ENCODE results near the gene B3GALT5. TPM values are rescaled to one million over a fixed set of nuclear protein-coding genes. Genes with fewer than 3 reads are reported as not detected.
A peak's percentile ranks its signal among the peaks of the same experiment; 100 is the strongest.

The B3GALT5 gene
- total RNA-seq, 1 experiment from 2014 or later: 1.5 TPM

- no peaks in the 10 kb centered on the region for H3K9me2 ChIP-seq (replicated peaks; ENCODE audit: low read length)
- H3F3A ChIP-seq (ENCODE audit: low read length, unreplicated experiment): no peaks in the 10 kb centered on the region
- H3K27ac ChIP-seq (ENCODE audit: low read length): no peak overlapping the region
- no peak overlapping the region for H3K9ac ChIP-seq (ENCODE audit: low read length)
- H3K36me3 ChIP-seq (ENCODE audit: low read depth, low read length): no peaks in the 10 kb centered on the region
- H3K4me3 ChIP-seq (ENCODE audit: low read length): no peak overlapping the region
- ChIA-PET CTCF (no interaction called here), POLR2A (ENCODE audit: unreplicated experiment) (no interaction called here)
- no peaks in the 10 kb centered on the region for H3K4me1 ChIP-seq (ENCODE audit: insufficient read depth, low read length)
- intact Hi-C loops (cut with micrococcal nuclease): no loop called here
- no peak overlapping the region for H2AFZ ChIP-seq (ENCODE audit: low read length)
- DNase-seq: no peak
- no peaks in the 10 kb centered on the region for H4K20me1 ChIP-seq (ENCODE audit: low read length)
- BruUV-seq (replicated peaks): no TSS peak
- H3K27me3 ChIP-seq (ENCODE audit: low read length): no peaks in the 10 kb centered on the region
- TF ChIP-seq EZH2 (IDR thresholded peaks at IDR 0.05; ENCODE audit: low read length, unreplicated experiment) (no peak), EZH2phosphoT487 (IDR thresholded peaks at IDR 0.05; ENCODE audit: borderline replicate concordance, low read length) (no peak), CTCF (conservative IDR thresholded peaks at IDR 0.05; ENCODE audit: low read depth, low read length) (no peak)
- H3K9me3 ChIP-seq (ENCODE audit: low read length): peaks cover 5% of the 10 kb centered on the region; the same call in 1 of the 2 replicates
- H3K4me2 ChIP-seq (ENCODE audit: low read length): no peak overlapping the region
- H3K79me2 ChIP-seq (ENCODE audit: low read length): no peaks in the 10 kb centered on the region
- no peak for ATAC-seq
Observed at GRCh38 chr21:39587376-39587775, 25.4 kb upstream of the B3GALT5 start.

DNA sequence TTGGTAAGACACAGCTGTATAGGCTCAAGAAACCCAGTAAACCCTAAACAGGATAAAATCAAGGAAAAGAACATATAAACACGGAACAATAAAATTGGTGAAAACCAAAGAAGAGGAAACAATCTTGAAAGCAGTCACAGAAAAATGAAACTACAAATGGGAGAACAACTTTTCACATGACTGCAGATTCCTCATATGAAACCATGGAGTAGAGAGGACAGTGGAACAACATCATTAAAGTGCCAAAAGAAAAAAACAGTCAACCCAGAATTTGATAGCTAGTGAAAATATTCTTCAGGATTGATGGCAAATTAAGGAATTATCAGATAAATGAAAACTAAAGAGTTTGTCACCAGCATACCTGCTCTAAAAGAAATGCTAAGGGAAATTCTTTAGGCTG lies 23.9 kb upstream of the B3GALT5 start:
- H3F3A ChIP-seq (ENCODE audit: low read length, unreplicated experiment): no peaks in the 10 kb centered on the region
- no TSS peak for BruUV-seq (replicated peaks)
- ChIA-PET CTCF (no interaction called here), POLR2A (ENCODE audit: unreplicated experiment) (no interaction called here)
- no peaks in the 10 kb centered on the region for H3K27me3 ChIP-seq (ENCODE audit: low read length)
- peaks cover 5% of the 10 kb centered on the region; the same call in 1 of the 2 replicates for H3K9me3 ChIP-seq (ENCODE audit: low read length)
- DNase-seq (no peak), ATAC-seq (no peak)
- no peak overlapping the region for H3K27ac ChIP-seq (ENCODE audit: low read length)
- H3K79me2 ChIP-seq (ENCODE audit: low read length): no peaks in the 10 kb centered on the region
- H3K4me3 ChIP-seq (ENCODE audit: low read length): no peak overlapping the region
- no peaks in the 10 kb centered on the region for H4K20me1 ChIP-seq (ENCODE audit: low read length)
- no peaks in the 10 kb centered on the region for H3K36me3 ChIP-seq (ENCODE audit: low read depth, low read length)
- H2AFZ ChIP-seq (ENCODE audit: low read length): no peak overlapping the region
- intact Hi-C loops (cut with micrococcal nuclease): no loop called here
- no peaks in the 10 kb centered on the region for H3K9me2 ChIP-seq (replicated peaks; ENCODE audit: low read length)
- H3K4me1 ChIP-seq (ENCODE audit: insufficient read depth, low read length): peaks cover 4% of the 10 kb centered on the region; the same call in 1 of the 2 replicates
- no peak overlapping the region for H3K4me2 ChIP-seq (ENCODE audit: low read length)
- no peak overlapping the region for H3K9ac ChIP-seq (ENCODE audit: low read length)
- TF ChIP-seq EZH2 (IDR thresholded peaks at IDR 0.05; ENCODE audit: low read length, unreplicated experiment) (no peak), CTCF (conservative IDR thresholded peaks at IDR 0.05; ENCODE audit: low read depth, low read length) (no peak), EZH2phosphoT487 (IDR thresholded peaks at IDR 0.05; ENCODE audit: borderline replicate concordance, low read length) (no peak)

DNA sequence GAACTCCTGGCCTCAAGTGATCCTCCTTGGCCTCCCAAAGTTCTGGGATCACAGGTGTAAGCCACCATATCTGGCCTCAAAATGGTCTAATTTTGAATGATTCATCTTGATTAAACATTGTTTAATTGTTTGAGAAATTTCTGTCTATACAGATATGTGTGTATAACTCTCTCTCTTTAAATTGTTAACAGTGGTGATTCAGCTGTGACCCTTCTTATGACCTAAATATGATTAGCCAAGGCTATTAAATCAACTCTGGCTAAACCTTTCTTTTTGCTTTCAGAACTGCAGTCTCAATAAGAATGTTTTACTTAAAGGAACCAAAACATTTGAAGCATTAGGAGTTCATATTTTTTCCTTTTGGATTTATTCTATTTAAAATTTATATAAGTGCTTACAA lies 19.2 kb upstream of the B3GALT5 start:
- Histone ChIP-seq H3K9ac (ENCODE audit: low read length) (no peak overlapping the region), H3K27me3 (ENCODE audit: low read length) (no peaks in the 10 kb centered on the region), H3K4me2 (ENCODE audit: low read length) (no peak overlapping the region), H3K4me3 (ENCODE audit: low read length) (no peak overlapping the region), H3K9me2 (replicated peaks; ENCODE audit: low read length) (no peaks in the 10 kb centered on the region), H3K4me1 (ENCODE audit: insufficient read depth, low read length) (peaks cover 6% of the 10 kb centered on the region; the same call in 1 of the 2 replicates), H3K36me3 (ENCODE audit: low read depth, low read length) (no peaks in the 10 kb centered on the region), H2AFZ (ENCODE audit: low read length) (no peak overlapping the region), H3K27ac (ENCODE audit: low read length) (no peak overlapping the region), H4K20me1 (ENCODE audit: low read length) (no peaks in the 10 kb centered on the region), H3K79me2 (ENCODE audit: low read length) (no peaks in the 10 kb centered on the region), H3K9me3 (ENCODE audit: low read length) (peaks cover 4% of the 10 kb centered on the region; the same call in 1 of the 2 replicates), H3F3A (ENCODE audit: low read length, unreplicated experiment) (no peaks in the 10 kb centered on the region)
- ChIA-PET POLR2A (ENCODE audit: unreplicated experiment) (no interaction called here), CTCF (no interaction called here)
- peak; percentile 88 for ATAC-seq
- TF ChIP-seq EZH2 (IDR thresholded peaks at IDR 0.05; ENCODE audit: low read length, unreplicated experiment) (no peak), EZH2phosphoT487 (IDR thresholded peaks at IDR 0.05; ENCODE audit: borderline replicate concordance, low read length) (no peak), CTCF (conservative IDR thresholded peaks at IDR 0.05; ENCODE audit: low read depth, low read length) (no peak)
- peak; percentile 60 for DNase-seq
- no TSS peak for BruUV-seq (replicated peaks)
- intact Hi-C loops (cut with micrococcal nuclease): no loop called here

All from PC-3 (cell line).